ENCODE measurements around the gene EDA2R. TPM values are rescaled to one million over a fixed set of nuclear protein-coding genes. Genes with fewer than 3 reads are reported as not detected.
A peak's percentile ranks its signal among the peaks of the same experiment; 100 is the strongest.

The EDA2R gene
- total and polyA plus RNA-seq, 2 experiments from 2014 or later = 3.0 to 5.0 TPM

GRCh38 chrX:66634272-66634671 lies 4.6 kb downstream of the EDA2R start:
- no peaks in the 10 kb centered on the region for H3K9me3 ChIP-seq (ENCODE audit: low read depth)
- H3K27ac ChIP-seq = no peak overlapping the region
- no peak overlapping the region for H3K4me3 ChIP-seq
- DNase-seq (ENCODE audit: low read depth in 1 of 2, low spot score in 1 of 2) = no peak
- no peaks in the 10 kb centered on the region for H3K4me1 ChIP-seq (ENCODE audit: low read depth)
- no peak for TF ChIP-seq CTCF (IDR thresholded peaks at IDR 0.05; ENCODE audit: low read depth, low read length)
- H3K36me3 ChIP-seq = no peaks in the 10 kb centered on the region
- H3K27me3 ChIP-seq = no peaks in the 10 kb centered on the region

- no peak for TF ChIP-seq CTCF (IDR thresholded peaks at IDR 0.05; ENCODE audit: low read depth, low read length)
- DNase-seq (ENCODE audit: low read depth in 1 of 2, low spot score in 1 of 2) = peak in 1 of 2 donors; percentile 68
- Histone ChIP-seq H3K36me3 (no peaks in the 10 kb centered on the region), H3K4me3 (no peak overlapping the region), H3K27me3 (no peaks in the 10 kb centered on the region), H3K4me1 (ENCODE audit: low read depth) (no peaks in the 10 kb centered on the region), H3K27ac (no peak overlapping the region), H3K9me3 (ENCODE audit: low read depth) (no peaks in the 10 kb centered on the region)
Observed at GRCh38 chrX:66633541-66633940, 5.3 kb downstream of the EDA2R start.

GRCh38 chrX:66632981-66633380 lies 5.9 kb downstream of the EDA2R start:
- H3K27me3 ChIP-seq = no peaks in the 10 kb centered on the region
- no peaks in the 10 kb centered on the region for H3K36me3 ChIP-seq
- no peak overlapping the region for H3K27ac ChIP-seq
- no peak for TF ChIP-seq CTCF (IDR thresholded peaks at IDR 0.05; ENCODE audit: low read depth, low read length)
- no peaks in the 10 kb centered on the region for H3K4me1 ChIP-seq (ENCODE audit: low read depth)
- peak in 1 of 2 donors; percentile 22 for DNase-seq (ENCODE audit: low read depth in 1 of 2, low spot score in 1 of 2)
- H3K4me3 ChIP-seq = no peak overlapping the region
- no peaks in the 10 kb centered on the region for H3K9me3 ChIP-seq (ENCODE audit: low read depth)

GRCh38 chrX:66632473-66632872 lies 6.4 kb downstream of the EDA2R start:
- Histone ChIP-seq H3K36me3 (no peaks in the 10 kb centered on the region), H3K27me3 (no peaks in the 10 kb centered on the region), H3K27ac (no peak overlapping the region), H3K9me3 (ENCODE audit: low read depth) (no peaks in the 10 kb centered on the region), H3K4me1 (ENCODE audit: low read depth) (no peaks in the 10 kb centered on the region), H3K4me3 (no peak overlapping the region)
- no peak for DNase-seq (ENCODE audit: low read depth in 1 of 2, low spot score in 1 of 2)
- TF ChIP-seq CTCF (IDR thresholded peaks at IDR 0.05; ENCODE audit: low read depth, low read length) = no peak

- Histone ChIP-seq H3K27ac (no peak overlapping the region), H3K36me3 (no peaks in the 10 kb centered on the region), H3K27me3 (no peaks in the 10 kb centered on the region), H3K4me3 (no peak overlapping the region), H3K9me3 (ENCODE audit: low read depth) (no peaks in the 10 kb centered on the region), H3K4me1 (ENCODE audit: low read depth) (no peaks in the 10 kb centered on the region)
- no peak for DNase-seq (ENCODE audit: low read depth in 1 of 2, low spot score in 1 of 2)
- no peak for TF ChIP-seq CTCF (IDR thresholded peaks at IDR 0.05; ENCODE audit: low read depth, low read length)
Observed at GRCh38 chrX:66625525-66625924, 13.4 kb downstream of the EDA2R start.

- H3K4me1 ChIP-seq (ENCODE audit: low read depth) = no peaks in the 10 kb centered on the region
- no peak for TF ChIP-seq CTCF (IDR thresholded peaks at IDR 0.05; ENCODE audit: low read depth, low read length)
- no peaks in the 10 kb centered on the region for H3K27me3 ChIP-seq
- no peak overlapping the region for H3K27ac ChIP-seq
- H3K36me3 ChIP-seq = no peaks in the 10 kb centered on the region
- H3K4me3 ChIP-seq = no peak overlapping the region
- no peaks in the 10 kb centered on the region for H3K9me3 ChIP-seq (ENCODE audit: low read depth)
- DNase-seq (ENCODE audit: low read depth in 1 of 2, low spot score in 1 of 2) = no peak
Observed at GRCh38 chrX:66622209-66622608, 16.7 kb downstream of the EDA2R start.
